GM23338 (cell line): ENCODE data around the gene SF3A1. TPM values are rescaled to one million over a fixed set of nuclear protein-coding genes. Genes with fewer than 3 reads are reported as not detected.

ENCODE experiments used
- ATAC-seq: fragments of 200-7000 bp; cut with Tn5 transposase; 3 replicates; pipeline ENCODE4 v1.9.1; 2020
- DNase-seq: peaks from one replicate; pipeline ENCODE4 v3.0.0-alpha.2; 2015; ENCODE audit warnings: low spot score
- H2AFZ ChIP-seq: fragments of 200-600 bp; sonication (generic); 2 replicates; pipeline ENCODE4 v1.8.0; 2016; ENCODE audit warnings: antibody characterized with exemption, mild to moderate bottlenecking, moderate library complexity
- H3F3A ChIP-seq: fragments of 200-600 bp; sonication (generic); replicated peaks from 2 replicates; pipeline ENCODE4 v1.8.0; 2017; ENCODE audit warnings: antibody characterized with exemption, mixed run types, low read depth
- H3K27ac ChIP-seq: fragments of 200-600 bp; sonication (generic); 2 replicates; pipeline ENCODE4 v1.6.1; 2016; ENCODE audit warnings: low read depth
- H3K27me3 ChIP-seq: fragments of 200-600 bp; sonication (generic); 2 replicates; pipeline ENCODE4 v1.8.0; 2016; ENCODE audit warnings: mild to moderate bottlenecking, mixed run types, moderate library complexity; ENCODE audit not compliant: insufficient read depth
- H3K36me3 ChIP-seq: fragments of 200-600 bp; sonication (generic); 2 replicates; pipeline ENCODE4 v1.8.0; 2016; ENCODE audit warnings: mild to moderate bottlenecking; ENCODE audit not compliant: insufficient read depth
- H3K4me1 ChIP-seq: fragments of 200-600 bp; sonication (generic); 2 replicates; pipeline ENCODE4 v1.8.0; 2016; ENCODE audit warnings: mild to moderate bottlenecking, moderate library complexity; ENCODE audit not compliant: insufficient read depth
- H3K4me2 ChIP-seq: fragments of 200-600 bp; sonication (generic); 2 replicates; pipeline ENCODE4 v1.7.1; 2017; ENCODE audit warnings: mixed run types
- H3K4me3 ChIP-seq: fragments of 200-600 bp; sonication (generic); 2 replicates; pipeline ENCODE4 v1.6.1; 2016; ENCODE audit warnings: mixed run types
- H3K79me2 ChIP-seq: fragments of 200-600 bp; sonication (generic); replicated peaks from 2 replicates; pipeline ENCODE4 v1.8.0; 2017; ENCODE audit warnings: mild to moderate bottlenecking; ENCODE audit not compliant: insufficient read depth
- H3K9me2 ChIP-seq: fragments of 200-600 bp; sonication (generic); 2 replicates; pipeline ENCODE4 v1.8.0; 2017; ENCODE audit not compliant: insufficient read depth
- H4K20me1 ChIP-seq: fragments of 200-600 bp; sonication (generic); replicated peaks from 2 replicates; pipeline ENCODE4 v1.8.0; 2017; ENCODE audit warnings: mild to moderate bottlenecking; ENCODE audit not compliant: insufficient read depth
- H3K27ac Mint-ChIP-seq: 2 replicates; pipeline ENCODE4 v1.8.0; 2020; ENCODE audit warnings: inconsistent platforms, mild to moderate bottlenecking, moderate library complexity, mixed read lengths
- H3K27me3 Mint-ChIP-seq: 3 replicates; pipeline ENCODE4 v1.8.0; 2022; ENCODE audit warnings: low read depth, mild to moderate bottlenecking, moderate library complexity, mixed read lengths, inconsistent platforms; ENCODE audit not compliant: insufficient read depth, poor library complexity
- H3K36me3 Mint-ChIP-seq: 3 replicates; pipeline ENCODE4 v1.8.0; 2021; ENCODE audit warnings: low read depth, mild to moderate bottlenecking, inconsistent platforms, moderate library complexity, mixed read lengths
- H3K4me1 Mint-ChIP-seq: 3 replicates; pipeline ENCODE4 v1.8.0; 2020; ENCODE audit warnings: mild to moderate bottlenecking, inconsistent platforms, mixed read lengths
- H3K4me3 Mint-ChIP-seq: 3 replicates; pipeline ENCODE4 v1.8.0; 2021; ENCODE audit warnings: moderate library complexity, mild to moderate bottlenecking, inconsistent platforms, mixed read lengths
- H3K9me3 Mint-ChIP-seq: 3 replicates; pipeline ENCODE4 v1.8.0; 2020; ENCODE audit warnings: moderate library complexity, mild to moderate bottlenecking, inconsistent platforms, mixed read lengths
- CREB1 ChIP-seq: fragments of 250-450 bp; sonication (Bioruptor Pico); IDR thresholded peaks from 2 replicates; pipeline ENCODE4 v1.5.0; 2020; ENCODE audit warnings: low read depth, mild to moderate bottlenecking, moderate library complexity
- EZH2 ChIP-seq: fragments of 200-600 bp; sonication (generic); IDR thresholded peaks from one replicate; pipeline ENCODE4 v1.8.0; 2017; ENCODE audit warnings: antibody characterized with exemption, mild to moderate bottlenecking, low read depth; ENCODE audit not compliant: unreplicated experiment
- JUNB ChIP-seq: IDR thresholded peaks from one replicate; pipeline ENCODE4 v1.6.1; 2016; ENCODE audit warnings: antibody characterized with exemption; ENCODE audit not compliant: unreplicated experiment
- STAT1 ChIP-seq: IDR thresholded peaks from one replicate; pipeline ENCODE4 v1.6.1; 2016; ENCODE audit warnings: antibody characterized with exemption; ENCODE audit not compliant: unreplicated experiment
- ZNF331 ChIP-seq: fragments of 250-450 bp; sonication (Bioruptor Pico); IDR thresholded peaks from 2 replicates; pipeline ENCODE4 v1.5.0; 2020; ENCODE audit warnings: low read depth, mild to moderate bottlenecking, moderate library complexity
- ZNF462 ChIP-seq: fragments of 250-450 bp; sonication (Bioruptor Pico); IDR thresholded peaks from 2 replicates; pipeline ENCODE4 v1.5.0; 2020; ENCODE audit warnings: mild to moderate bottlenecking, moderate library complexity
- polyA plus RNA-seq: library from polyadenylated mRNA; unstranded; fragments of >200 nt; fragmentation: Nextera tagmentation; extraction: Ambion mirVana; gene quantifications from 2 replicates; pipeline ENCODE4 v1.2.1, GENCODE V29; 2016
- total RNA-seq: library from RNA; depleted of rRNA; stranded (reverse); fragments of >200 nt; shearing (Covaris generic); gene quantifications from 2 replicates; pipeline ENCODE4 v1.2.3, GENCODE V29; 2014

SF3A1 gene
- total and polyA plus RNA-seq, 2 experiments from 2014 or later = 107 to 108 TPM

- H4K20me1 ChIP-seq = no peaks in the 10 kb centered on the region
- no peak for ATAC-seq
- Mint-ChIP-seq H3K4me1 (peaks cover 5% of the 10 kb centered on the region), H3K4me3 (no peak overlapping the region), H3K27me3 (peaks cover 7% of the 10 kb centered on the region), H3K27ac (no peak overlapping the region), H3K9me3 (no peaks in the 10 kb centered on the region), H3K36me3 (peaks cover 17% of the 10 kb centered on the region)
- H3K36me3 ChIP-seq = no peaks in the 10 kb centered on the region
- H3K4me2 ChIP-seq = no peak overlapping the region
- H3K9me2 ChIP-seq = no peaks in the 10 kb centered on the region
- no peak for TF ChIP-seq JUNB
- no peak for TF ChIP-seq EZH2
- H3K4me3 ChIP-seq = no peak overlapping the region
- no peaks in the 10 kb centered on the region for H3K79me2 ChIP-seq
- no peak for DNase-seq
- no peaks in the 10 kb centered on the region for H3F3A ChIP-seq
- H2AFZ ChIP-seq = no peak overlapping the region
- no peaks in the 10 kb centered on the region for H3K27me3 ChIP-seq
- H3K4me1 ChIP-seq = peaks cover 5% of the 10 kb centered on the region
- no peak overlapping the region for H3K27ac ChIP-seq
Observed at GRCh38 chr22:30382340-30382739, 25.6 kb upstream of the SF3A1 start.

- H3K4me3 ChIP-seq = no peak overlapping the region
- H3K79me2 ChIP-seq = no peaks in the 10 kb centered on the region
- no peaks in the 10 kb centered on the region for H3K9me2 ChIP-seq
- H3K9me3 Mint-ChIP-seq = no peaks in the 10 kb centered on the region
- DNase-seq = no peak
- no peak overlapping the region for H3K27ac Mint-ChIP-seq
- no peaks in the 10 kb centered on the region for H3K36me3 ChIP-seq
- peaks cover 1% of the 10 kb centered on the region for H3K4me1 ChIP-seq
- H3F3A ChIP-seq = no peaks in the 10 kb centered on the region
- no peak overlapping the region for H3K4me3 Mint-ChIP-seq
- no peak for ATAC-seq
- peaks cover 8% of the 10 kb centered on the region for H3K27me3 Mint-ChIP-seq
- H4K20me1 ChIP-seq = no peaks in the 10 kb centered on the region
- H3K4me1 Mint-ChIP-seq = peaks cover 2% of the 10 kb centered on the region
- H2AFZ ChIP-seq = no peak overlapping the region
- H3K27ac ChIP-seq = no peak overlapping the region
- H3K36me3 Mint-ChIP-seq = peaks cover 17% of the 10 kb centered on the region
- TF ChIP-seq CREB1 (CRISPR knock-in tag) (no peak), STAT1 (no peak), ZNF331 (no peak), ZNF462 (CRISPR knock-in tag) (no peak)
- no peak overlapping the region for H3K4me2 ChIP-seq
- no peaks in the 10 kb centered on the region for H3K27me3 ChIP-seq
Observed at GRCh38 chr22:30381264-30381663, 24.6 kb upstream of the SF3A1 start.
